GM21529 (cell line): ENCODE measurements around the gene PPFIA1.

ENCODE experiments used
- ATAC-seq: cut with Tn5 transposase; IDR thresholded peaks from one replicate; pipeline ENCODE4 v1.9.1; 2021; ENCODE audit not compliant: unreplicated experiment

PPFIA1 gene

GRCh38 chr11:70428701-70429427 lies 158.4 kb downstream of the PPFIA1 start:
- no peak for ATAC-seq

- ATAC-seq: no peak
Measured at GRCh38 chr11:70429428-70429705, 158.9 kb downstream of the PPFIA1 start.

GRCh38 chr11:70429724-70430521 lies 159.4 kb downstream of the PPFIA1 start:
- ATAC-seq: no peak

GRCh38 chr11:70430671-70431574 lies 160.4 kb downstream of the PPFIA1 start:
- no peak for ATAC-seq

GRCh38 chr11:70431611-70432010 lies 161.1 kb downstream of the PPFIA1 start:
- ATAC-seq: no peak

- no peak for ATAC-seq
Measured at GRCh38 chr11:70432065-70432464, 161.6 kb downstream of the PPFIA1 start.

- no peak for ATAC-seq
Measured at GRCh38 chr11:70432580-70432979, 162.1 kb downstream of the PPFIA1 start.

- ATAC-seq: no peak
Measured at GRCh38 chr11:70433038-70433437, 162.5 kb downstream of the PPFIA1 start.

- no peak for ATAC-seq
Measured at GRCh38 chr11:70433526-70433925, 163.0 kb downstream of the PPFIA1 start.
